Stimulated activated CD4-positive, alpha-beta T cell treated with anti-CD3 and anti-CD28 coated beads, Interleukin-2, amount 100 ng/mL, for 4 hours (primary cell): ENCODE results near the gene TOP1.

ENCODE experiments used
- DNase-seq: peaks from one replicate; pipeline ENCODE4 v3.0.0-alpha.2; 2020; ENCODE audit warnings: low read depth

The TOP1 gene

GRCh38 chr20:41038149-41038877 lies 9.7 kb downstream of the TOP1 start:
- no peak for DNase-seq

GRCh38 chr20:41038878-41039404 lies 10.3 kb downstream of the TOP1 start:
- no peak for DNase-seq

GRCh38 chr20:41040855-41041254 lies 12.2 kb downstream of the TOP1 start:
- no peak for DNase-seq

- no peak for DNase-seq
Measured at GRCh38 chr20:41041693-41042092, 13.1 kb downstream of the TOP1 start.

GRCh38 chr20:41044409-41045062 lies 15.9 kb downstream of the TOP1 start:
- no peak for DNase-seq

GRCh38 chr20:41045671-41046070 lies 17.0 kb downstream of the TOP1 start:
- DNase-seq: no peak

GRCh38 chr20:41046716-41047115 lies 18.1 kb downstream of the TOP1 start:
- DNase-seq: no peak

GRCh38 chr20:41047279-41047974 lies 18.8 kb downstream of the TOP1 start:
- no peak for DNase-seq

GRCh38 chr20:41047975-41048305 lies 19.3 kb downstream of the TOP1 start:
- no peak for DNase-seq

- DNase-seq: no peak
Measured at GRCh38 chr20:41048461-41049301, 20.1 kb downstream of the TOP1 start.

- DNase-seq: no peak
Measured at GRCh38 chr20:41049451-41049850, 20.8 kb downstream of the TOP1 start.

GRCh38 chr20:41050361-41051008 lies 21.9 kb downstream of the TOP1 start:
- no peak for DNase-seq

GRCh38 chr20:41051009-41051825 lies 22.6 kb downstream of the TOP1 start:
- no peak for DNase-seq

GRCh38 chr20:41052742-41053419 lies 24.3 kb downstream of the TOP1 start:
- DNase-seq: no peak

GRCh38 chr20:41054070-41054846 lies 25.6 kb downstream of the TOP1 start:
- no peak for DNase-seq

- DNase-seq: no peak
Measured at GRCh38 chr20:41054847-41055230, 26.2 kb downstream of the TOP1 start.

GRCh38 chr20:41055679-41056078 lies 27.1 kb downstream of the TOP1 start:
- DNase-seq: no peak

GRCh38 chr20:41057999-41058673 lies 29.5 kb downstream of the TOP1 start:
- DNase-seq: peak; percentile 33
